Neuron (in vitro differentiated cells): ENCODE data around the gene CD79A.

Source experiments
- H2AFZ ChIP-seq: one replicate; pipeline ENCODE4 v1.6.1; 2013; ENCODE audit warnings: low read depth, mild to moderate bottlenecking, inconsistent platforms, low read length, moderate library complexity
- H3K27me3 ChIP-seq: one replicate; pipeline ENCODE4 v1.6.1; 2013; ENCODE audit warnings: low read length; ENCODE audit not compliant: insufficient read depth
- H3K36me3 ChIP-seq: one replicate; pipeline ENCODE4 v1.6.1; 2013; ENCODE audit warnings: low read length; ENCODE audit not compliant: insufficient read depth
- H3K4me1 ChIP-seq: one replicate; pipeline ENCODE4 v1.6.1; 2013; ENCODE audit warnings: low read length; ENCODE audit not compliant: insufficient read depth
- H3K4me3 ChIP-seq: 2 replicates; pipeline ENCODE4 v1.5.1; 2013; ENCODE audit warnings: mild to moderate bottlenecking, low read length, moderate library complexity
- H3K9me3 ChIP-seq: one replicate; pipeline ENCODE4 v1.6.1; 2013; ENCODE audit warnings: low read length

The CD79A gene

DNA sequence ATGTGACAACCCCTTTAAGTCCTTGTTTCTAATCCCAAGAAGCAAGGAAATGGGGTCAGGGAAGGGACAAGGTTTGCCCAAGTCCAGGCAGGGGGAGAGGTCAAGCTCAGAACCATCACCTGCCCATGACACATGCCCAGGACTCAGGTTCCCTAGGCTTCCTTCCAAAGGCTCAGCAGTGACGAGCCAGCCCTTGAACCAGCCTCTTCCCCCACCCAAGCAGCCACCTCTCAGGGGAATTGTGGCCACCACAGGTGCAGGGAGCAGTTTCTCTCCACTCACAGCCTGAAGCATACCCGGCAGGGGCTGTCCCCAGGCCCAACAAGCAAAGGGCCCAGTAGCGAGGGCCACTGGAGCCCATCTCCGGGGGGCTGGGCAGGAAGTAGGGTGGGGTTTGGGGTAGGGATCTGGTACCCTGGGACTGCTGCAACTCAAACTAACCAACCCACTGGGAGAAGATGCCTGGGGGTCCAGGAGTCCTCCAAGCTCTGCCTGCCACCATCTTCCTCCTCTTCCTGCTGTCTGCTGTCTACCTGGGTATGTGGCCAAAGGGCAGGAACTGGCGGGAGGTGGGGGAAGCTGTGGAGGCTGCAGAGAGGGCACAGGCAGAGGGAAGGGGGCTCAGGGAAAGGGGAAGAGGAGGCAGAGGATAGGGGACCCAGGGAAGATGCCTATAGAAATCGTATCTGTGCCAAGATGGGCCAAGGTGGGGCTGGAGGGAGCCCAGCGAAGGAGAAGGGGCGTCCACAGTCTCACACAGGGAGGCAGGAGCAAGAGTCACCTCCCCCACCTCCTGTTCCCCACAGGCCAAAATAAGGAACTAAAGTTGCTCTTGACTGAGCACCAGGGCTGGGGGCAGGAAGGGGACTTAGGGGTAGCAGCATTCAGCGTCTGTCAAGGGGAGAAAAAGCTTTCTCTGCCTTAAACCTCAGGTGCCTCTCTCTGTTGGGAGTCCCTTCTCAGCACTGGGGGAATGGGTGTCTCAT, at the start of gene CD79A:
Gene CD79A, plus strand, starts transcription at position 433 of the 986 bp plus-strand sequence. Its CDS starts 26 bp downstream, at position 459.
- H3K36me3 ChIP-seq = no peaks in the 10 kb centered on the region
- H3K4me1 ChIP-seq = no peaks in the 10 kb centered on the region
- no peak within 1 kb of the TSS for H2AFZ ChIP-seq
- peaks cover 22% of the 10 kb centered on the region for H3K27me3 ChIP-seq
- no peaks in the 10 kb centered on the region for H3K9me3 ChIP-seq
- no peak within 1 kb of the TSS for H3K4me3 ChIP-seq

DNA sequence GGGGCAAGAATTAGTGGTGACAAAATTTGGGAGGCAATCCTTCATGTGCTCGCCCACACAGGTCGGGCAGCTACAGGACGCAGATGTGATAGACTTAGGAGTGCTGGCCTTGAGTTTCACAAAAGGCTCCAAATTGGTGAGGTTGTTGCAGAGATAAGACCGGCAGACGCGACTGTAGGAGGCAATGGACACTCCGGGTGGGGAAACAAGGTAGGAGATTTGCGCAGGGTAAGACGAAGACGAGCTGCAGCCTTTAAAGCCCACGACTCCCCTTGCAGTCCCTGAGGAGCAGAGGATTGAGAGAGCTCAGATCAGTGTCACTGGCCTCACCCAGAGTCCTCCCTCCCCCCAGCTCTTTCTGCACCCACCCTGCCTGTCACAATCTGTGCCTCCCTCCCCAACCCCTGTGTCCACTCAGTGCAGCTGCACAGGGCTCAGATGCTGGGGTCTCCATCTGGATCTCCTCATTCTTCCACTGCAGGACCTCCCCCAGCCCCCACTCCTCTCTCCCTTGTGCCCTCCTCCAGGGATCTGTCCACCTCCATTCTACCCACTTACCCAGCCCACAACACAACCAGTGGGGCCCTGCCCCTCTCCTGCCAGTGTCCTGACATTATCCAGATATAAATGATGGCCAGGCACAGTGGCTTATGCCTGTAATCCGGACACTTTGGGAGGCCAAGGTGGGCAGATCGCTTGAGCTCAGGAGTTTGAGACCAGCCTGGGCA, 38.9 kb upstream of the CD79A start:
- Histone ChIP-seq H3K4me3 (no peak overlapping the region), H3K9me3 (no peaks in the 10 kb centered on the region), H3K36me3 (no peaks in the 10 kb centered on the region), H3K27me3 (peaks cover 20% of the 10 kb centered on the region), H2AFZ (no peak overlapping the region), H3K4me1 (no peaks in the 10 kb centered on the region)

DNA sequence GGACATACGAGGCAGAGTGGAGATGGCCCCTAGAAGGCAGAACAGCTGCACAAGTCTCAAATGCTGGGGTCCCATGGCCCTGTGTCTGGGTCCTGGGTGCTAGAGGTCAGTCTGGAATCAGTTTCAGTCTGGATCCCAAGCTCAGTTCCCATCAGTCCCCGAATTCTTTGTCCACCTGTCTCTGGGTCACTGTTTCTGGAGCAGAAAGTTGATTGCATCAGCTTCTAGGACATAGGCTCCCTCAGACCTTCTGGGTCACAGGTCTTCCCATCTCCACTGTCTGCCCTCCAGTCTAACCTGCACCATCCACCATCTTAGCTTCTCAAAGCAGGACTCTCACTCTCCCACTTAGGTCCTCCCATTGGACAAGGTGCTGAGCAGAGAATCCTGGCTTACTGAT, 37.9 kb upstream of the CD79A start:
- Histone ChIP-seq H3K4me1 (no peaks in the 10 kb centered on the region), H3K36me3 (no peaks in the 10 kb centered on the region), H3K27me3 (peaks cover 20% of the 10 kb centered on the region), H3K4me3 (no peak overlapping the region), H2AFZ (no peak overlapping the region), H3K9me3 (no peaks in the 10 kb centered on the region)

DNA sequence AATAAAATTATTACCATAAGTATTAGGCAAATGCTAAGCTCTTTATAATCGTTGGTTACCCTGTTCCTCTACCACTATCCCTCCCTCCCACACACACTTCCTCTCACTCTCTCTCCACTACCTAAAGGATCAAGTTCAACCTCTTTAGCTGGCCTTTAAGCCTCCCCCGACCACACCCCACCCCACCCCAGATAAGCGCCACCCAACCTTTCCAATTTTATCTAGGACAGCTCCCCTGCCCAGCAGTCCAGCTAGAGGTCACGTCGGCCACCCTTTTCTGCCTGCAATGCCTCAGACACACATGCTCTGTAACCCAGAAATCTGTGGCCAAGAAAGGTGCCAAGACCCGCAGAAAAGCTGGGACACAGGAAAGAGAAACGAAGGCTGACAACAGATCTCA, 33.7 kb upstream of the CD79A start:
- no peak overlapping the region for H3K4me3 ChIP-seq
- H3K27me3 ChIP-seq = peaks cover 11% of the 10 kb centered on the region
- no peak overlapping the region for H2AFZ ChIP-seq
- H3K36me3 ChIP-seq = no peaks in the 10 kb centered on the region
- no peaks in the 10 kb centered on the region for H3K4me1 ChIP-seq
- no peaks in the 10 kb centered on the region for H3K9me3 ChIP-seq

DNA sequence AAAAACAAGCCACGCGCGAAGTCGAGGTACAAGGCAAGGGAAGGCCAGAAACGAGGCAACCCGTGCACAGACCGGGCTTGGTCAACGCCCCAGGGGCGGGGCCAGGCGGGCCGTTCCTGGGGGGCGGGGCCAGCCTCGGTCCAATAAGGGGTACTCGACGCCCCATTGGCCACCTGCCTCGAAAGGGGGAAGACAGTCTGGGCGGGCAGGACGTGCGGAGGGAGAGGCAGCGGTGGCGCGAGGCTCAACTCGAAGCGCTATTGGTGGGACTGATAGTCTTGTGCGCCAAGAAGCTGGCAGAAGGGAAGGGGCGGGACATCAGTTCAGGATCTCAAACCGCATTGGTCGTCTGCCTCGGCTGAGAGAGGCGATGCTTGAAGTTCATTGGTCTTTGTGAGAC, 32.5 kb upstream of the CD79A start, which contains the start of gene LYPD4:
Gene LYPD4, minus strand, starts transcription at position 83 of the 400 bp plus-strand sequence. CDS start 5,398 bp downstream, outside the sequence.
- Histone ChIP-seq H3K27me3 (peaks cover 9% of the 10 kb centered on the region), H3K36me3 (no peaks in the 10 kb centered on the region), H2AFZ (no peak within 1 kb of the TSS), H3K4me3 (no peak within 1 kb of the TSS), H3K9me3 (no peaks in the 10 kb centered on the region), H3K4me1 (no peaks in the 10 kb centered on the region)

- H3K4me1 ChIP-seq = no peaks in the 10 kb centered on the region
- no peak within 1 kb of the TSS for H3K4me3 ChIP-seq
- peaks cover 11% of the 10 kb centered on the region for H3K27me3 ChIP-seq
- no peaks in the 10 kb centered on the region for H3K36me3 ChIP-seq
- no peak within 1 kb of the TSS for H2AFZ ChIP-seq
- H3K9me3 ChIP-seq = no peaks in the 10 kb centered on the region
These were observed 32.3 kb upstream of the CD79A start, which contains the start of gene DMRTC2 for GRCh38 chr19:41845001-41845050. Gene DMRTC2 (plus strand): TSS chr19:41845042. CDS start chr19:41847429, 2,387 bp downstream.

DNA sequence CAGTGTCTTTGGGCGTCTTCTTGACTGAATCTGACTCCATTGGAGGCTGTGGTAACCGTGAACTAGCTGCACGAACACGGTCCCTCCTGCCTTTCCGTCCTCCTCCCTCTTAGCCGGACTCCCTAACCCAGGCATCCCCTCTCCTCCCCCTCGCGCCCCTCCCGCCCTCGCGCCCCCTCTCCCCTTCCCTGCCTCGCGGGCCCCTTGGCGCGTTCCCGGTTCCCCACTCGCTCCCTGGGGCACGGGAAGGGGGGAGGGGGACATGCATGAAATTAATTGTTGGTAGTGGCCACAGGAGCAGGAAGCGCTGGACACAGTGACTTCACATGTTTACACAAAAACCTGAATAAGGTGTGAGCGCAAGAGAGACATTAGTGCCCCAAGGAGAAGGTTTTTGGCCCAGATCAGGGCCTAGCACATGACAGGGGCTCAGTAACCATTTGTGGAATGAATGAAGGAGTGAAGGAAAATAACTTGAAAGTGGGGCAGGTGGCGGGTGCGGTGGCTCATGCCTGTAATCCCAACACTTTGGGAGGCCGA, 32.0 kb upstream of the CD79A start:
- no peaks in the 10 kb centered on the region for H3K36me3 ChIP-seq
- no peak overlapping the region for H3K4me3 ChIP-seq
- H2AFZ ChIP-seq = no peak overlapping the region
- H3K27me3 ChIP-seq = peaks cover 14% of the 10 kb centered on the region
- H3K9me3 ChIP-seq = no peaks in the 10 kb centered on the region
- no peaks in the 10 kb centered on the region for H3K4me1 ChIP-seq

DNA sequence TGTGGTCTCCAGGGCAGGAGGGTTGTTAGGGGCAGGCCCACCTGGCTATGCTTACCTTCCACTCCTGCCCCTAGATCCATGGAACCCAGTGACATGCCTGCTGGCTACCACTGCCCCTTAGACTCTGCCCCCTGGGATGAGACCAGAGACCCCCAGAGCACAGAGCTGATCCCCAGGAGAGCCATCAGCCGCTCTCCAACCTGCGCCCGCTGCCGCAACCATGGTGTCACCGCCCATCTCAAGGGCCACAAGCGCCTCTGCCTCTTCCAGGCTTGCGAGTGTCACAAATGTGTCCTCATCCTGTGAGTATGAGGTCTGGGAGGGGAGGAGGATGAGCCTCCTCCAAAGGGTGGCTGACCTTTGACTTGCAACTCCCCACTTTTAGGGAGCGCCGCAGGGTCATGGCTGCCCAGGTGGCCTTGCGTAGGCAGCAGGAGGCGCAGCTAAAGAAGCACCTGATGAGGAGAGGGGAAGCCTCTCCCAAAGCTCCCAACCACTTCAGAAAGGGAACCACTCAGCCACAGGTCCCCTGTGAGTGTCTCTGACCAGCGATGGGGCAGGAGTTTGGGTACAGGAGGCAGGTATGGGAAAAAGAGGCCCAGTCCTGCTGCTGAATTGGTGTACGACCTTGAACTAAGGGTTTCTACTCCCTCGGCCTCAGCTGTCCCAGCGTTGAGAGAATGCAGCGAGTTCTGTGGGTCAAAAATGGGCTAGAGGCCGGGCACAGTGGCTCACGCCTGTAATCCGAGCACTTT, 29.6 kb upstream of the CD79A start:
- Histone ChIP-seq H3K9me3 (no peaks in the 10 kb centered on the region), H2AFZ (no peak overlapping the region), H3K27me3 (peaks cover 38% of the 10 kb centered on the region), H3K4me1 (no peaks in the 10 kb centered on the region), H3K36me3 (no peaks in the 10 kb centered on the region), H3K4me3 (no peak overlapping the region)

GRCh38 chr19:41848666-41849065, 28.4 kb upstream of the CD79A start:
- no peak overlapping the region for H3K4me3 ChIP-seq
- peaks cover 44% of the 10 kb centered on the region for H3K27me3 ChIP-seq
- H2AFZ ChIP-seq = no peak overlapping the region

DNA sequence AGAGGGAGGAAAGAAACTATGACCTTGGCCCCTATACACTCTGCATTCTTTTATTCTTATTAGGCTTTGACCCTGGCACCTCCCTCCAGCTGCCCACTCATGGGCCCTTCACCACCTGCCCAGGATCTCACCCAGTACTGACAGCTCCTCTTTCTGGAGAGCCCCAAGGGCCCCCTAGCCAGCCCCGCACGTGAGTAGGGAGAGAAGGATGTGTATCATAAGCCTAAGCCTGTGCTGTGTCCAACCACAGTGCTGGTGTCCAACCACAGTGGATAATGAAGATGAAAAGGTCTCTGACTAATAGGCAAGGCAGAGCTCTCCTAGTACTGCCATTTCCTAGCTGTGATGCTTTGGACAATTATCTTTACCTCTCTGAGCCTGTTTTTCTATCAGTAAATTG, 28.0 kb upstream of the CD79A start:
- Histone ChIP-seq H3K9me3 (no peaks in the 10 kb centered on the region), H3K4me1 (peaks cover 4% of the 10 kb centered on the region), H3K4me3 (no peak overlapping the region), H3K27me3 (peaks cover 48% of the 10 kb centered on the region), H3K36me3 (no peaks in the 10 kb centered on the region), H2AFZ (no peak overlapping the region)

More at GRCh38 chr19:41848666-41849065, 28.4 kb upstream of the CD79A start:
- Histone ChIP-seq H3K9me3 (no peaks in the 10 kb centered on the region), H3K4me1 (peaks cover under 1% of the 10 kb centered on the region), H3K36me3 (no peaks in the 10 kb centered on the region)

GRCh38 chr19:41850381-41850780, 26.7 kb upstream of the CD79A start:
- Histone ChIP-seq H3K4me3 (no peak overlapping the region), H3K9me3 (no peaks in the 10 kb centered on the region), H2AFZ (no peak overlapping the region), H3K4me1 (peaks cover 10% of the 10 kb centered on the region), H3K27me3 (peaks cover 55% of the 10 kb centered on the region), H3K36me3 (no peaks in the 10 kb centered on the region)

DNA sequence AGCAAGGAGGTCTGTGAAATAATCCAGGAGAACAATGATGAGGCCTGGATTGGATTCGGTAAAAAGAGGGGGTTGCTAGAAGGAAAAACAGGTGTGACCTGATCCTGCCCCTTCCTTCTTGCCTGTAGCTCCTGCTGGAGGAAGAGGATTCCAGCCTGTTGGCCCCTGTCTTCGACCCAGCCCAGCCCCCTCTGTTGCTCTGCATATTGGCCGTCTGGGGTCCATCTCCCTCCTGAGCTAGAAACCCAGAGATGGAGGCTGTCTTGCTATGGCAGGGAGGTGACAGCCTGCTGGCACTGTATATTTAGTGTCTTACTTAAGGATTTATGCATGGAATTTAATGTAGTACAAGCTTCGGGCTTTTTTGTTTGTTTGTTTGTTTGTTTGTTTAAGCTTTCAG, 25.6 kb upstream of the CD79A start:
- H3K9me3 ChIP-seq = no peaks in the 10 kb centered on the region
- H3K27me3 ChIP-seq = peaks cover 55% of the 10 kb centered on the region
- no peak overlapping the region for H3K4me3 ChIP-seq
- H3K4me1 ChIP-seq = peaks cover 10% of the 10 kb centered on the region
- no peaks in the 10 kb centered on the region for H3K36me3 ChIP-seq
- H2AFZ ChIP-seq = no peak overlapping the region

DNA sequence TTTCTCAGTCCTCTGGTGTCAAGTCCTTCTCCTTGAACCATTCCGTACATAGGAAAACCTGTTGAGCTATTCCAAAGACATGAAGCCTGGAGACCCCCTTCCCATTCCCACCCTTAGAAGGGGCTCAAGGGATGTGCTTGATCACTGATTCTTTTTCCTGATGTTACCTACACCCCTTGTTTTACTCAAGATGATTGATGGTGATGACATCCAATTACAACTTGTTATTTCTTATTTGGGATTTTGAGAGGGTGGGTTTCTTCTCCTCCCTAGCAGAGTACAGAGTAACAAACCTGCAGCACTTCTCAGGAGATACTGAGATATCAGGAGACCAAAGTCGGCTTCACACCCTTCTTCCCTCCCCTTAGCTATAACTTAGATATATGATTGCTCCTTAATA, 23.7 kb upstream of the CD79A start:
- no peaks in the 10 kb centered on the region for H3K9me3 ChIP-seq
- H2AFZ ChIP-seq = no peak overlapping the region
- no peaks in the 10 kb centered on the region for H3K36me3 ChIP-seq
- peaks cover 54% of the 10 kb centered on the region for H3K27me3 ChIP-seq
- peaks cover 10% of the 10 kb centered on the region for H3K4me1 ChIP-seq
- H3K4me3 ChIP-seq = no peak overlapping the region
